Bronchial epithelial cell (primary cell): ENCODE data around the gene TMEM135. TPM values are rescaled to one million over a fixed set of nuclear protein-coding genes. Genes with fewer than 3 reads are reported as not detected.
A peak's percentile ranks its signal among the peaks of the same experiment; 100 is the strongest.

Experiments
- DNase-seq: peaks from one replicate; pipeline ENCODE4 v3.0.0-alpha.2; 2010; ENCODE audit warnings: low read depth
- FAIRE-seq: peaks from 2 replicates; lab custom pipeline; 2011; peaks lifted over from hg19 to GRCh38; lab: Jason Lieb, UNC
- H3K27me3 ChIP-seq: 2 replicates; pipeline ENCODE4 v1.5.1; 2011; ENCODE audit warnings: low read length; ENCODE audit not compliant: control insufficient read depth, insufficient read depth
- H3K36me3 ChIP-seq: 2 replicates; pipeline ENCODE4 v1.5.1; 2011; ENCODE audit warnings: low read length; ENCODE audit not compliant: control insufficient read depth, insufficient read depth
- H3K4me3 ChIP-seq: 2 replicates; pipeline ENCODE4 v1.5.1; 2011; ENCODE audit warnings: mild to moderate bottlenecking, low read depth, low read length, control low read depth
- CTCF ChIP-seq: IDR thresholded peaks from 2 replicates; pipeline ENCODE4 v1.5.1; 2011; ENCODE audit warnings: mild to moderate bottlenecking, moderate library complexity, low read length, control low read depth, inconsistent platforms; ENCODE audit not compliant: insufficient read depth, severe bottlenecking
- total RNA-seq: library from RNA; depleted of rRNA; stranded (reverse); fragments of >200 nt; gene quantifications from 2 replicates; pipeline ENCODE4 v1.2.1, GENCODE V29; 2014

TMEM135 gene
- total RNA-seq, 1 donor from 2014 or later: 6.8 TPM

DNA sequence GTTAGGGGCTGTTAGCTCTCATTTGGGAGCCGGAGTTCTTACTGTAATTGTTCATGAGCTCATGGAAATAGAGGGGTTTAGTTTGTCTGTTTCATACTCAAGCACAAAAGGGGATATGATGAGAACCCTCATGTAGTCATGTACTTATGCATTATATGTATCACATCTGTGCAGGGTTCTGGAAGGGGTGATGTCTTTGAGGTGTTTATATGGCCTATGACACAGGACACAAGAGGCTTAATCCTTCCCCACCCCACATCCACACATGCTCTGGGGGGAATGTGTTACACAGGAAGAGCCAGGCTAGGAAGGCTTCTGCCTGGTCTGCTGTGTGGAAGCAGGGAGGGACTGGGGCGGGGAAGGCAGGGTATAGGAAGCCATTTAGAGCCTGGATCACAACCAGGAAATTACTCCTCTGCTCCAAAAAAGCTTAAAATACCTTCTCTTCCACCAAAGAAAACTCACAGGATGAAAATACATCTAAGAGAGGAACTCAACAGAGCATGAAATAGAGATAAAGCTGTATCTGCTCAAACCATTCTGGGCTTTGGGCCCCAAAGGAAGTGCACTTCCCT lies 316.1 kb downstream of the TMEM135 start:
- FAIRE-seq (no peak), DNase-seq (no peak)
- no peak for TF ChIP-seq CTCF
- no peaks in the 10 kb centered on the region for H3K27me3 ChIP-seq
- no peak overlapping the region for H3K4me3 ChIP-seq
- no peaks in the 10 kb centered on the region for H3K36me3 ChIP-seq

GRCh38 chr11:87355596-87355995 lies 317.9 kb downstream of the TMEM135 start:
- Histone ChIP-seq H3K36me3 (no peaks in the 10 kb centered on the region), H3K27me3 (no peaks in the 10 kb centered on the region), H3K4me3 (no peak overlapping the region)
- DNase-seq (no peak), FAIRE-seq (no peak)
- TF ChIP-seq CTCF: no peak

GRCh38 chr11:87356428-87356827 lies 318.7 kb downstream of the TMEM135 start:
- Histone ChIP-seq H3K27me3 (no peaks in the 10 kb centered on the region), H3K36me3 (no peaks in the 10 kb centered on the region), H3K4me3 (no peak overlapping the region)
- no peak for FAIRE-seq
- no peak for DNase-seq
- no peak for TF ChIP-seq CTCF

GRCh38 chr11:87358461-87358860 lies 320.7 kb downstream of the TMEM135 start:
- Histone ChIP-seq H3K27me3 (no peaks in the 10 kb centered on the region), H3K4me3 (no peak overlapping the region), H3K36me3 (no peaks in the 10 kb centered on the region)
- TF ChIP-seq CTCF: no peak
- FAIRE-seq (peak; percentile 82), DNase-seq (no peak)

DNA sequence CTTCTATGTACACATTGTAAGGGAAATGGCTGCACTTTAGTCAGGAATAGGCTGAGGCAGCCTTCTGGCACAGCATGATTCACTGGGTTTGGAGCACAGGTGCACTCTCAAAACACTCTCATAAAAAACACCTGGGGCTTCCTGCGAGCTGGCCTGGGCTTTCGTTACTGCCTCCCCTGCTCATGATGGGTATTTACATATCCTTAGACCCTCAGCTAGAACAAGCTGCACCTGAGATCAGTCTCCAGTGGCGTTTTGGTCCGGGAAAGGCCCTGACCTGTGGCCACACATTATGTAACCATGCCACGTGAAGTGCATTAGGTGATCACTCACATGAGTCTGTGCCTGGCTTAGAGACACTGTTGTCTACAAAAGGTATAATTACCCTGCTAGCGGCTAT lies 321.7 kb downstream of the TMEM135 start:
- Histone ChIP-seq H3K36me3 (no peaks in the 10 kb centered on the region), H3K4me3 (no peak overlapping the region), H3K27me3 (no peaks in the 10 kb centered on the region)
- DNase-seq (no peak), FAIRE-seq (no peak)
- TF ChIP-seq CTCF: no peak

DNA sequence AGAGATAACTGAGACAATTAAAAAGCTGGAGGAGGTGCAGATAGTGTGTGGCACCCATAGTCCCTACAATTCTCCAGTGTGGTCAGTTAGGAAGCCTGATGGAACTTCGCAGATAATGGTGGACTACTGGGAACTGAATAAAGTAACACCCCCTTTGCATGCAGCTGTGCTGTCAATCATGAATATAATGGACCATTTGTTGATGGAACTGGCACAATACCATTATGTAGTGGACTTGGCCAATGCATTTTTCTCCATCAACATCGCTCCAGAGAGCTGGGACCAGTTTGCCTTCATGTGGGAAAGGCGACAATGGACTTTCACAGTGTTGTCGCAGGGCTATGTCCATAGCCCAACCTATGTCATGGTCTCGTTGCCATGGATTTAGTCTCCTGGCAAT lies 324.2 kb downstream of the TMEM135 start:
- Histone ChIP-seq H3K27me3 (no peaks in the 10 kb centered on the region), H3K36me3 (no peaks in the 10 kb centered on the region), H3K4me3 (no peak overlapping the region)
- DNase-seq (no peak), FAIRE-seq (no peak)
- TF ChIP-seq CTCF: no peak
